Neural cell (in vitro differentiated cells): ENCODE results near the gene TNFRSF19. TPM values are rescaled to one million over a fixed set of nuclear protein-coding genes. Genes with fewer than 3 reads are reported as not detected.

Experiments used
- H2AFZ ChIP-seq: fragments of 200-600, 300-800 bp; sonication (generic), shearing (Covaris generic); 2 replicates; pipeline ENCODE4 v1.6.0; 2014; ENCODE audit warnings: low read depth, mild to moderate bottlenecking, antibody characterized with exemption, low read length, moderate library complexity
- H3F3A ChIP-seq: fragments of 200-600 bp; shearing (Covaris generic); 2 replicates; pipeline ENCODE4 v1.6.1; 2016; ENCODE audit warnings: mild to moderate bottlenecking, moderate library complexity, mixed read lengths, antibody characterized with exemption, low read length; ENCODE audit not compliant: insufficient read depth, poor library complexity, severe bottlenecking
- H3K27ac ChIP-seq: fragments of 200-600, 300-800 bp; sonication (generic), shearing (Covaris generic); 2 replicates; pipeline ENCODE4 v1.5.1; 2014; ENCODE audit warnings: mild to moderate bottlenecking, low read length, moderate library complexity
- H3K27me3 ChIP-seq: fragments of 300-800, 200-600 bp; sonication (generic), shearing (Covaris generic); 2 replicates; pipeline ENCODE4 v1.6.0; 2014; ENCODE audit warnings: mild to moderate bottlenecking, low read depth, low read length, moderate library complexity; ENCODE audit not compliant: insufficient read depth
- H3K36me3 ChIP-seq: fragments of 300-800, 200-600 bp; sonication (generic), shearing (Covaris generic); 2 replicates; pipeline ENCODE4 v1.5.1; 2014; ENCODE audit warnings: mild to moderate bottlenecking, antibody characterized with exemption, low read length, moderate library complexity; ENCODE audit not compliant: insufficient read depth
- H3K4me2 ChIP-seq: fragments of 300-800, 200-600 bp; sonication (generic), shearing (Covaris generic); 2 replicates; pipeline ENCODE4 v1.6.0; 2014; ENCODE audit warnings: mild to moderate bottlenecking, low read length
- H3K4me3 ChIP-seq: fragments of 300-800, 200-600 bp; sonication (generic), shearing (Covaris generic); 2 replicates; pipeline ENCODE4 v1.5.1; 2014; ENCODE audit warnings: mild to moderate bottlenecking, low read length, moderate library complexity
- H3K79me2 ChIP-seq: fragments of 200-600 bp; shearing (Covaris generic); replicated peaks from 2 replicates; pipeline ENCODE4 v1.6.0; 2014; ENCODE audit warnings: mild to moderate bottlenecking, low read length, moderate library complexity; ENCODE audit not compliant: insufficient read depth
- H3K9ac ChIP-seq: fragments of 300-800, 200-600 bp; sonication (generic), shearing (Covaris generic); 2 replicates; pipeline ENCODE4 v1.6.1; 2016; ENCODE audit warnings: mild to moderate bottlenecking, low read length, mixed read lengths
- H3K9me2 ChIP-seq: fragments of 200-600 bp; shearing (Covaris generic); 2 replicates; pipeline ENCODE4 v1.6.1; 2016; ENCODE audit warnings: mild to moderate bottlenecking, low read length, mixed read lengths; ENCODE audit not compliant: insufficient read depth
- H3K9me3 ChIP-seq: fragments of 200-600, 300-800 bp; sonication (generic), shearing (Covaris generic); 2 replicates; pipeline ENCODE4 v1.6.1; 2016; ENCODE audit warnings: mild to moderate bottlenecking, mixed run types, low read length, moderate library complexity, mixed read lengths
- H4K20me1 ChIP-seq: fragments of 200-600 bp; shearing (Covaris generic); 2 replicates; pipeline ENCODE4 v1.6.1; 2016; ENCODE audit warnings: mild to moderate bottlenecking, mixed run types; ENCODE audit not compliant: insufficient read depth
- CTCF ChIP-seq: fragments of 450-650 bp; IDR thresholded peaks from 2 replicates; pipeline ENCODE4 v1.5.1; 2014; ENCODE audit warnings: antibody characterized with exemption, mild to moderate bottlenecking, moderate library complexity; ENCODE audit not compliant: poor library complexity, severe bottlenecking
- EP300 ChIP-seq: fragments of 450-650 bp; conservative IDR thresholded peaks from 2 replicates; pipeline ENCODE4 v1.6.1; 2014; ENCODE audit warnings: antibody characterized with exemption, mild to moderate bottlenecking, moderate library complexity; ENCODE audit not compliant: poor library complexity, severe bottlenecking
- EZH2 ChIP-seq: fragments of 200-600, 300-800 bp; shearing (Covaris generic), sonication (generic); IDR thresholded peaks from 2 replicates; pipeline ENCODE4 v1.6.1; 2014; ENCODE audit warnings: antibody characterized with exemption, low read length, borderline replicate concordance, mild to moderate bottlenecking; ENCODE audit not compliant: insufficient read depth, poor library complexity, severe bottlenecking
- MXI1 ChIP-seq: fragments of 450-650 bp; conservative IDR thresholded peaks from 2 replicates; pipeline ENCODE4 v1.6.1; 2014; ENCODE audit warnings: antibody characterized with exemption, mild to moderate bottlenecking; ENCODE audit not compliant: poor library complexity, severe bottlenecking
- POLR2AphosphoS5 ChIP-seq: IDR thresholded peaks from 2 replicates; pipeline ENCODE4 v1.6.1; 2012
- RAD21 ChIP-seq: fragments of 450-650 bp; conservative IDR thresholded peaks from 2 replicates; pipeline ENCODE4 v1.6.1; 2014; ENCODE audit warnings: antibody characterized with exemption, mild to moderate bottlenecking, moderate library complexity
- SMC3 ChIP-seq: fragments of 450-650 bp; conservative IDR thresholded peaks from 2 replicates; pipeline ENCODE4 v1.6.1; 2014; ENCODE audit warnings: antibody characterized with exemption, mild to moderate bottlenecking, moderate library complexity; ENCODE audit not compliant: poor library complexity
- TAF1 ChIP-seq: IDR thresholded peaks from 2 replicates; pipeline ENCODE4 v1.6.1; 2012; ENCODE audit warnings: low read depth
- polyA plus RNA-seq: library from polyadenylated mRNA; depleted of rRNA; stranded (reverse); fragments of >200 nt; gene quantifications from 2 replicates; pipeline ENCODE4 v1.2.3, GENCODE V29; 2014
- TF ChIP-seq, protein P1 (sequence below): IDR thresholded peaks from 2 replicates; pipeline ENCODE4 v1.6.1; 2012; ENCODE audit warnings: borderline replicate concordance

The TNFRSF19 gene
- polyA plus RNA-seq, 1 donor from 2014 or later = 3.3 TPM

GRCh38 chr13:23670793-23671192, 100.6 kb downstream of the TNFRSF19 start:
- Histone ChIP-seq H3K9me2 (no peaks in the 10 kb centered on the region), H3K4me3 (no peak overlapping the region), H3F3A (no peaks in the 10 kb centered on the region), H3K36me3 (no peaks in the 10 kb centered on the region), H3K79me2 (no peaks in the 10 kb centered on the region), H2AFZ (no peak overlapping the region), H3K9ac (no peak overlapping the region), H3K4me2 (no peak overlapping the region), H3K27me3 (no peaks in the 10 kb centered on the region), H3K27ac (no peak overlapping the region), H4K20me1 (no peaks in the 10 kb centered on the region), H3K9me3 (no peaks in the 10 kb centered on the region)
- TF ChIP-seq EP300 = no peak
- no peak for TF ChIP-seq TAF1
- no peak for TF ChIP-seq MXI1
- TF ChIP-seq, protein P1, sequence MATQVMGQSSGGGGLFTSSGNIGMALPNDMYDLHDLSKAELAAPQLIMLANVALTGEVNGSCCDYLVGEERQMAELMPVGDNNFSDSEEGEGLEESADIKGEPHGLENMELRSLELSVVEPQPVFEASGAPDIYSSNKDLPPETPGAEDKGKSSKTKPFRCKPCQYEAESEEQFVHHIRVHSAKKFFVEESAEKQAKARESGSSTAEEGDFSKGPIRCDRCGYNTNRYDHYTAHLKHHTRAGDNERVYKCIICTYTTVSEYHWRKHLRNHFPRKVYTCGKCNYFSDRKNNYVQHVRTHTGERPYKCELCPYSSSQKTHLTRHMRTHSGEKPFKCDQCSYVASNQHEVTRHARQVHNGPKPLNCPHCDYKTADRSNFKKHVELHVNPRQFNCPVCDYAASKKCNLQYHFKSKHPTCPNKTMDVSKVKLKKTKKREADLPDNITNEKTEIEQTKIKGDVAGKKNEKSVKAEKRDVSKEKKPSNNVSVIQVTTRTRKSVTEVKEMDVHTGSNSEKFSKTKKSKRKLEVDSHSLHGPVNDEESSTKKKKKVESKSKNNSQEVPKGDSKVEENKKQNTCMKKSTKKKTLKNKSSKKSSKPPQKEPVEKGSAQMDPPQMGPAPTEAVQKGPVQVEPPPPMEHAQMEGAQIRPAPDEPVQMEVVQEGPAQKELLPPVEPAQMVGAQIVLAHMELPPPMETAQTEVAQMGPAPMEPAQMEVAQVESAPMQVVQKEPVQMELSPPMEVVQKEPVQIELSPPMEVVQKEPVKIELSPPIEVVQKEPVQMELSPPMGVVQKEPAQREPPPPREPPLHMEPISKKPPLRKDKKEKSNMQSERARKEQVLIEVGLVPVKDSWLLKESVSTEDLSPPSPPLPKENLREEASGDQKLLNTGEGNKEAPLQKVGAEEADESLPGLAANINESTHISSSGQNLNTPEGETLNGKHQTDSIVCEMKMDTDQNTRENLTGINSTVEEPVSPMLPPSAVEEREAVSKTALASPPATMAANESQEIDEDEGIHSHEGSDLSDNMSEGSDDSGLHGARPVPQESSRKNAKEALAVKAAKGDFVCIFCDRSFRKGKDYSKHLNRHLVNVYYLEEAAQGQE = no peak
- TF ChIP-seq CTCF = no peak
- TF ChIP-seq EZH2 = no peak
- no peak for TF ChIP-seq RAD21
- no peak for TF ChIP-seq SMC3
- TF ChIP-seq POLR2AphosphoS5 = no peak

GRCh38 chr13:23671377-23671776, 101.2 kb downstream of the TNFRSF19 start:
- Histone ChIP-seq H4K20me1 (no peaks in the 10 kb centered on the region), H3K27me3 (no peaks in the 10 kb centered on the region), H3K27ac (no peak overlapping the region), H3K4me2 (no peak overlapping the region), H3K36me3 (no peaks in the 10 kb centered on the region), H3K9me2 (no peaks in the 10 kb centered on the region), H2AFZ (no peak overlapping the region), H3K4me3 (no peak overlapping the region), H3F3A (no peaks in the 10 kb centered on the region), H3K9ac (no peak overlapping the region), H3K9me3 (no peaks in the 10 kb centered on the region), H3K79me2 (no peaks in the 10 kb centered on the region)
- TF ChIP-seq MXI1 (no peak), SMC3 (no peak), CTCF (no peak), POLR2AphosphoS5 (no peak), RAD21 (no peak), EZH2 (no peak), EP300 (no peak), TAF1 (no peak)
- TF ChIP-seq, protein P1 = no peak
